ENCODE data around the gene COQ9.

DNA sequence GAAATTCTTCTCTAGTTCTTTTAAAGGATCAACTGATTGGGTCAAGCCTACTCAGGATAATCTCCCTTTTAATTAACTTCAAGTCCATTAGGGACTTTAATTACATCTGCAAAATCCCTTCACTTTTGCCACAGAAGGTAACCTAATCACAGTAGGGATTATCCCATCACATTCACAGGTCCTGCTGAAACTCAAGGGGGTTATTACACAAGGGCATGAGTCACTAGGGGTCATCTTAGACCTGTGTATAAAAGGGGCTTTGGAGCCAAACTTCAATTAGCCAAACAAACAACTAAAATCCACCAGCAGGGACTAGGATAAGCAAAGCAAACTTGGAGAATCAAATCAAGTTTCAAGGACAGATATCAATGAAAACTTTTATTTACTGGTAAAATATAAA is 19.5 kb upstream of the COQ9 start:
- no peak for TF ChIP-seq GLIS3 (CRISPR knock-in tag; IDR thresholded peaks at IDR 0.05)
- no peak for TF ChIP-seq RARB (CRISPR knock-in tag; IDR thresholded peaks at IDR 0.05)
- TF ChIP-seq, protein P1, sequence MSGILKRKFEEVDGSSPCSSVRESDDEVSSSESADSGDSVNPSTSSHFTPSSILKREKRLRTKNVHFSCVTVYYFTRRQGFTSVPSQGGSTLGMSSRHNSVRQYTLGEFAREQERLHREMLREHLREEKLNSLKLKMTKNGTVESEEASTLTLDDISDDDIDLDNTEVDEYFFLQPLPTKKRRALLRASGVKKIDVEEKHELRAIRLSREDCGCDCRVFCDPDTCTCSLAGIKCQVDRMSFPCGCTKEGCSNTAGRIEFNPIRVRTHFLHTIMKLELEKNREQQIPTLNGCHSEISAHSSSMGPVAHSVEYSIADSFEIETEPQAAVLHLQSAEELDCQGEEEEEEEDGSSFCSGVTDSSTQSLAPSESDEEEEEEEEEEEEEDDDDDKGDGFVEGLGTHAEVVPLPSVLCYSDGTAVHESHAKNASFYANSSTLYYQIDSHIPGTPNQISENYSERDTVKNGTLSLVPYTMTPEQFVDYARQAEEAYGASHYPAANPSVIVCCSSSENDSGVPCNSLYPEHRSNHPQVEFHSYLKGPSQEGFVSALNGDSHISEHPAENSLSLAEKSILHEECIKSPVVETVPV (CRISPR knock-in tag; IDR thresholded peaks at IDR 0.05): no peak

Measured in SK-N-SH treated with all-trans-retinoic acid at 6 μM for 48 hours (cell line).